GM12878 (cell line): ENCODE data around the gene PDE10A.

Experiments used
- CBX5 ChIP-seq: sonication (generic); IDR thresholded peaks from 2 replicates; pipeline ENCODE4 v1.6.1; 2016; ENCODE audit warnings: low read depth, moderate library complexity, mild to moderate bottlenecking, inconsistent platforms
- CHD1 ChIP-seq: IDR thresholded peaks from 2 replicates; pipeline ENCODE4 v1.6.1; 2012; ENCODE audit warnings: low read depth, low read length, improper control_type of control experiment
- EZH2 ChIP-seq: IDR thresholded peaks from 2 replicates; pipeline ENCODE4 v1.6.1; 2012; ENCODE audit warnings: low read depth, mild to moderate bottlenecking, control low read depth, inconsistent platforms, low read length, borderline replicate concordance; ENCODE audit not compliant: control insufficient read depth
- HCFC1 ChIP-seq: fragments of 150-350 bp; IDR thresholded peaks from 2 replicates; pipeline ENCODE4 v1.6.1; 2014; ENCODE audit warnings: low read length
- MXI1 ChIP-seq: fragments of 150-350 bp; IDR thresholded peaks from 2 replicates; pipeline ENCODE4 v1.6.1; 2011; ENCODE audit warnings: low read depth, mild to moderate bottlenecking, inconsistent platforms, low read length, improper control_type of control experiment

DNA sequence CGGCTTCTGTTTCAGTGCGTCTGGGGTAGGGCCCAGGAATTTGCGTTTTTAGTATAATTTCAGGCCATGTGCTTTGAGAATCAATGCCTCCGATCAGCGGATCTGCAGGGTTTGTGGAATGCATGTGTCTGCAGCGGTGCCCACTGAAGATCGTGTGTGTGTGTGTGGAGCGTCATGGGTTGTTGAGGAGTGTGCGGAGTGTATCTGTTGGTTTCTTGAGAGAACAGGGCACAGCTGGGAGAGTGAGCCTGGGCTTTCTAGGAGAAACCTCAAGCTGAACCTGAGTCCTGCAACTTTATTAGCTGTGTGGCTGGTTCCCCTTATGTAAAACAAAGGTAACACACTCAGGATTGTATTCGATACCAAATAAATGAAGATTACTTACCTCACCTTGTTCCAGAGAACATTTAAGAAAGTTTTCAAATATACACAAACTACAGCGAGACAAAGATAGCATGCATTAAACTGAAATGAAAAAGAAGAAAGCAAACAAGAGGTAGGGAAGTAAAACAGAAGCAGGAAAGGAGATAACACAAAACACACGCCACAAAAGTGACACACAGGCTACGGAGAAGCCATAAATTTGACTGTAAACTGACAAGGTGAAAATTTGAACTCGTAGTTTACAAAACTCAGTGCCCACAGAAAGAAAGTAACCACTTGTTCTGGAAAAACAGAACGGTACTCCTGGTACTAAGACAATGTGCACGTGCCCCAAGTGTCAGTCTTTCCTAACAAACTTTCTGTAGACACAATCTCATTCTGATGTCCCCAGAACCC is 28.8 kb downstream of the PDE10A start:
- TF ChIP-seq MXI1, result no peak
- TF ChIP-seq CHD1, result no peak
- no peak for TF ChIP-seq CBX5
- no peak for TF ChIP-seq EZH2
- no peak for TF ChIP-seq HCFC1
